Right ventricle myocardium superior (tissue), 1 donor: Measurements from ENCODE around the gene GMPR. TPM values are rescaled to one million over a fixed set of nuclear protein-coding genes. Genes with fewer than 3 reads are reported as not detected.
"Not testable (repeated sequence)": the region's sequence is repeated elsewhere in the genome, so short reads cannot be mapped to it uniquely, and the experiment has no call there.

Experiments used
- ATAC-seq: fragments of 200-7000 bp; cut with Tn5 transposase; one replicate; pipeline ENCODE4 v1.9.1; 2020; ENCODE audit warnings: mild to moderate bottlenecking; ENCODE audit not compliant: poor library complexity
- DNase-seq: peaks from one replicate; pipeline ENCODE4 v3.0.0-alpha.2; 2020
- intact Hi-C: fragments of 100-400 bp; cut with DNase I; formaldehyde crosslinking; loops from one replicate; pipeline ENCODE4 v1.11.2; 2022
- total RNA-seq: library from RNA; stranded (reverse); fragmentation: NEBNext Ultra II Directional; extraction: Animal tissue kit (Norgen Biotek cat#: 25700); gene quantifications from one replicate; pipeline ENCODE4 v1.2.1, GENCODE V29; 2021
- donor health status: DM: no; HTN: yes; CAD: no; lungs with severe emphysema.

Gene GMPR
- total RNA-seq, 1 donor from 2014 or later = 121 TPM

DNA sequence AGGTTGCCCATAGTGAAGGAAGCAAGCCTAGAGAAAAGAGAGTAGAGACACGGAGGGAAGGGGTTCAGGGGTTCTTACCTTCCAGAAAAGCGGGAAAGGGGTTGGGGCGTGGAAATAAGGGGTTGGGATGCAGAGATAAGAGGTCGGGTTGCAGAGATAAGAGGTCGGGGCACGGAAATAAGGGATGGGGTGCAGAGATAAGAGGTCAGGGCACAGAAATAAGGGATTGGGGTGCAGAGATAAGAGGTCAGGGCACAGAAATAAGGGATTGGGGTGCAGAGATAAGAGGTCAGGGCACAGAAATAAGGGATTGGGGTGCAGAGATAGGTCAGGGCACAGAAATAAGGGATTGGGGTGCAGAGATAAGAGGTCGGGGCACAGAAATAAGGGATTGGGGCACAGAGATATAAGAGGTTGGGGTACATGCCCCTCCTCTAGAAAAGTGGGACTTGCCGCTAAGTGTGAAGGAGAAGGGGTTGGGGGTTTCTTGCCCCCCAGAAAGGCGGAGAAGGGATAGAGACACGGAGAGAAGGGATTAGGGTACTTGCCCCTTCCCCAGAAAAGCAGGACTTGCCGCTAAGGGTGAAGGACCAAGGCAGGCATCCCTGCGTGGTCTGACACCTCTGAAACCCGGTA lies 25.2 kb downstream of the GMPR start:
- DNase-seq, intact Hi-C loops, ATAC-seq: not testable (repeated sequence)

DNA sequence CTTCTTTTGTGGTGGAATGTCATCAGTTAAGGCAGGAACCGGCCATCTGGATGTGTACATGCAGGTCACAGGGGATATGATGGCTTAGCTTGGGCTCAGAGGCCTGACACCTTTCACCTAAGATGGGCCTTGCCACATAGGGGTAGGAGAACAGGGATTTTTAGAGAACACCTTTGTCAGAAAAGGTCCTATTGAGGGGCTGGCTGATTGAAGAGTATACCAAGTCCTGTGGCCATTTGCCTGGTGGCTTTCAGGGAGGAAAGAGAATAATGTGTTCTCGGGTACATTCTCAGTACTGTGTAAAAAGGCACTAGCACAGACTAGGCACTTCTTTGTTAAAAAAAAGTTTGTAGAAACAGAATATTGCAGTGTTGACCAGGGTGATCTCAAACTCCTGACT lies 26.4 kb downstream of the GMPR start:
- intact Hi-C loops = no loop called here
- no peak for DNase-seq
- ATAC-seq = no peak

DNA sequence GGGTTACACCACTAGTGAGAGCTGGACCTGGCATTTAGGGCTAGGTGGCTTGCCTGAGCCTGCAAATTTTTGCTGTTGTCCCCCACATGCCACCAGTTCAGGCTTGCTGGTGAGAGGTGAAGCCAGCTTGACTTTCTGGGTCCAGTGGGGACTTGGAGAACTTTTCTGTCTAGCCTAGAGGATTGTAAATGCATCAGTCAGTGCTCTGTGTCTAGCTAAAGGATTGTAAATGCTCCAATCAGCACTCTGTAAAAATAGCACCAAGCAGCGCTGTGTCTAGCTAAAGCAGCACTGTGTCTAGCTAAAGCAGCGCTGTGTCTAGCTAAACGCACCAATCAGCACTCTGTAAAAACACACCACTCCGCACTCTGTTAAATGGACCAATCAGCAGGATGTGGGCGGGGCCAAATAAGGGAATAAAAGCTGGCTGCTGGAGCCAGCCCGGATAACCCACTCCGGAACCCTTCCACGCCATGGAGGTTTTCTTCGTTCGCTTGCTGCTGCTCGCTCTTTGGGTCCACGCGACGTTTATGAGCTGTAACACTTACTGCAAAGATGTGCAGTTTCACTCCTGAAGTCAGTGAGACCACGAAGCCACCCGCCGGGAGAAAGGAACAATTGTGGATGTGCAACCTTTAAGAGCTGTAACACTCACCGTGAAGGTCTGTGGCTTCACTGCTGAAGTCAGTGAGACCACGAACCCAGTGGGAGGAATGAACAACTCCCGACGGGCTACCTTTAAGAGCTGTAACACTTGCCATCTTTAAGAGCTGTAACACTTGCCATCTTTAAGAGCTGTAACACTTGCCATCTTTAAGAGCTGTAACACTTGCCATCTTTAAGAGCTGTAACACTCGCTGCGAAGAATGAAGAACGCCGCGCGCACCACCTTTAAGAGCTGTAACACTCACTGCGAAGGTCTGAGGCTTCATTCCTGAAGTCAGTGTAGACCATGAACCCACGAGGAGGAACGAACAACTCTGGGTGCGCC lies 27.3 kb downstream of the GMPR start:
- DNase-seq = no peak
- ATAC-seq = peak; percentile 71
- intact Hi-C loops = no loop called here

DNA sequence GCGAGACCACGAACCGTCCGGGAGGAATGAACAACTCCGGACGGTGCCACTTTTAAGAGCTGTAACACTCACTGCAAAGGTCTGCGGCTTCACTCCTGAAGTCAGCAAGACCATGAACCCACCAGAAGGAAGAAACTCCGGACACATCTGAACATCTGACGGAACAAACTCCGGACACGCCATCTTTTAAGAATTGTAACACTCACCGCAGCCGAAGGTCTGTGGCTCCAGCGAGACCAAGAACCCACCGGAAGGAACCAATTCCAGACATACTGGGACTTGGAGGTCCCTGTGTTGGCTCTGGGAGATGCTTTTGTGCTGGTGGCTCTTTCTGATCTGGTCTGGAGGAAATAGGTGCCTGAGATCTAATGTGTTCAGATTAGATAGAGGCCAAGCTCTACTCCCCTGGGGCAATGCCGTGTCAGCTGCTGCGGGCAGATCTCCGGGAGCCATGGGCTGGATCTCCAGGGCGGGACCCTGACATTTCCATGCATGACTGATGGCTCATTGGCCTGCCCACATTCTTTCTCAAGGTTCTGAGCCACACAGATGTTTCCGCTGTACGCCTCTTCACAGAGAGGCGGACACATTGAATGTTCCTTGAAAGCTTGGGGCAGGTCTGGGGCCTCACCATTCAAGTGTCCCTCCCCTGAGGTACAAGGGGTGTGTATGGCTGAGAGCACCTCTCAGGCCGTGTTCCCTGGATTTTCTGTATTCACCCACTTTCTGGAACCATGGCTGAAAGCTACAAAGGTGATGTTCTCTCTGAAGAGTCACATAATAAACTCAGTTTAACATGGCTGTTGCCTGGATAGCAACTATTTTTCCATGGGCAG lies 29.3 kb downstream of the GMPR start:
- intact Hi-C loops = no loop called here
- no peak for DNase-seq
- no peak for ATAC-seq

DNA sequence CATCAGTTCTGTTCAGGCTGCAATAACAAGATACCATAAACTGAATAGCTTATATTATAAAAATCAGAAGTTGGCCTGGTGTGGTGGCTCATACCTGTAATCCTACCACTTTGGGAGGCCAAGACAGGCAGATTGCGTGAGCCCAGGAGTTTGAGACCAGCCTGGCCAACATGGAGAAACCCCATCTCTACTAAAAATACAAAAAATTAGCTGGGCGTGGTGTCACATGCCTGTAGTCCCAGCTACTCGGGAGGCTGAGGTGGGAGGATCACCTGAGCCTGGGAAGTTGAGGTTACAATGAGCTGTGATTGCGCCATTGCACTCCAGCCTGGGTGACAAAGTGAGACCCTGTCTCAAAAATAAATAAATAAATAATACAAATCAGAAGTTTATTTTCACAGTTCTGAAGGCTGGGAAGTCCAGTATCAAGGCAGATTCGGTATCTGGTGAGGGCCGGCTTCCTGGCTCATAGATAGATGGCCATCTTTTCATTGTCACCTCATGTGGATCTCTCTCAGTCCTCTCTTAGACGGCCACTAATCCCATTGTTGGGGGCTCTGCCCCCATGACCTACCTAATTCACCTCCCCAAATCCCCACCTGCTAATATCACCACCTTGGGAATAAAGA lies 31.2 kb downstream of the GMPR start:
- intact Hi-C loops, ATAC-seq, DNase-seq: not testable (repeated sequence)

DNA sequence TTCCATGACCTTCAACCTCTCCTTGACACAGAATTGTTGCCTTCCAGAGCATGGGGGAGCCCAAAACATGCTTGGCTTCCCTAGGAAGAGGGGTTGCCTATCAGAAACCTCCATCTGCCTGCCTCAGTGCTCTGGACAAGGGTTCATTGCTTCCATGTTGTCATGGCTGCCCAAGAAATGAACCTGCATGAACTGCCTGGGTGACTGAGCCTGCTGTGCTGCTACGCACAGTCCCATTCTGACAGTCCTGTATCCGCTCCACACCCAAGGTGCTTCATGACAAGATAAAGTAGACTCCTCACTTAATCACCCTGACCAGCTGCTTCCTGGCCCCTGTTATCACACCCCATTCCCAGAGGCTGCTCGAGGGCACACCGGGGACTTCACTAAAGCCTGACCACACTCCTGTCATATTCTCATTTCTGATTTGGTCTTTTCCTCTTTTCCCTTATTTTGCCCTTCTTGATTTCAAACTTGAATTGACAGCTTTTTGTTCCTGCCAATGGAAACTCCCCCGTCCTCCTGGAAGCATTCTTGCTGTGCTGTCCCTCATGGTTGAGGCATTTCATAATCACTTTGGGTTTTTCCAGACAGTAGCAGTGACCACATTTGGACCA lies 31.9 kb downstream of the GMPR start:
- ATAC-seq (no peak), DNase-seq (no peak)
- intact Hi-C loops = no loop called here

DNA sequence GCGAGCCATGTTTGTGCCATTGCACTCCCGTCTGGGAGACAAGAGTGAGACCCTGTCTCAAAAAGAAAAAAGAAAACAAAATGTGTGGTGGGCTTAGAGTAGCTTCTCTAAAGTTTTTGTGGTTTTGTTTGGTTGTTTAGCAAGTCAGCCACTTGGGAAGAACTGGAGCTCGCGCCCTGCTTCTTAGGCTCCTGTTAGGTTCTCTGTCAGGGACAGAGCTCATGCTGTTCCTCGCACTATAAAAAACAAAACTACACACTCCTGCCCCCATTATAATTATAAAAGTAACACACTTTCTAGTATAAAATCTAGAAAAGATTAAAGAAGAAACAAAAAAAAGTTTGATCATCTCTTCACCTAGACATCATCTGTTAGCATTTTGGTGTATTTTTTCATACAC lies 33.0 kb downstream of the GMPR start:
- DNase-seq = no peak
- intact Hi-C loops = no loop called here
- no peak for ATAC-seq

DNA sequence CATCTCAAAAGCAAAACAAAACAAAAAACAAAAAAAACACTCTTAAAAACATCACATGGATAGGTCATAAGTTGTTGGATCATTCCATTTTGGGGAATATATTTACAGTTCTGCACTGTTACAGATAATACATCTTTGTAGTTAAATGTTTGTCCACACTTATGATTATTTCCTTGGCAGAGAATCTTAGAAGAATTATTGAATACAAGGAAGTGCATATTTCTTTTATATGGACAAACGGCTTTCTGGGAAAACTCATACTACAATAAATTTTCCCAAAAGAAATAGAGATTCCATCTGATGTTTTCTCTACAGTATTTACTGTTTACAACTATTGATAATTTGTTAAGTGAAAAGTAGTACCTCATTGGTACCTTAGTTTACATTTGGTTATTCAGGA lies 33.8 kb downstream of the GMPR start:
- no peak for ATAC-seq
- intact Hi-C loops = no loop called here

DNA sequence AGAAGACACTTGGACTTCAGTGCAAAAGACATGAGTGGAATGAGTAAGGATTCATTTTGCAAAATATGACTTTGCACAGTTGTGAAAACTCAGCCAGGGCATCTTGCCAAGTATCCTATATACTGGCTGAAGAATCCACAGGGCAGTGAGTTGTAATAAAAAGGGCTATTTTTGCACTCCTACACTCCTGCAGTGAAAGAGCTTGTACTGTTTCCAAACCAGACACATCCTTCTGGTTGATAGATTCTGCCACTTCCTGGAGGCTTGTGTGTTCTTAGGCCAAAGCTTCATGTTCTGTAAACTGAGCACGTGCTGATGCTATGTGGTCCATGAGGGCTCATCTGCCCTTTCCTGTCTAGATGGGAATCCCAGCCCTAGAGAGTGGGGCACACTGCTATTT lies 34.9 kb downstream of the GMPR start:
- DNase-seq (no peak), ATAC-seq (no peak)
- intact Hi-C loops = no loop called here

More for the DNA sequence above, 33.8 kb downstream of the GMPR start:
- no peak for DNase-seq

DNA sequence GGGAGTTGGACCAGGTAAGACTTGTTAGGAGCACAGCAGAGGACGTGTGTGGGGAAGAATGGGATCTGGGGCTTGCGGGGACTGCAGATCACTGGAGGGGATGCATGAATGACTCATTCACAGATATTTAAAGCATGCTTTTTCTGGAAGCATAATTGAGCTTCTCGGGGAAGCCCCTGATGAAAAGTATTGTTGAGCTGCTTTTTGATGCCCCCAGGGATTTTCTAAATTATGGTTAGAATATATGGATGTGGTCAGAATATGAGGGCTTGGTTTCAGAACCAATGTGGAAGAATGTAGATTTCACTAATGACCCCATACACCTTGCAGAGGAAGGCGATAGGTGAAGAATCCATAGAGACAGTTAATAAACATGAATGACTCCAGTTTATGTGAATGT lies 36.1 kb downstream of the GMPR start:
- no peak for DNase-seq
- no peak for ATAC-seq
- intact Hi-C loops = no loop called here

DNA sequence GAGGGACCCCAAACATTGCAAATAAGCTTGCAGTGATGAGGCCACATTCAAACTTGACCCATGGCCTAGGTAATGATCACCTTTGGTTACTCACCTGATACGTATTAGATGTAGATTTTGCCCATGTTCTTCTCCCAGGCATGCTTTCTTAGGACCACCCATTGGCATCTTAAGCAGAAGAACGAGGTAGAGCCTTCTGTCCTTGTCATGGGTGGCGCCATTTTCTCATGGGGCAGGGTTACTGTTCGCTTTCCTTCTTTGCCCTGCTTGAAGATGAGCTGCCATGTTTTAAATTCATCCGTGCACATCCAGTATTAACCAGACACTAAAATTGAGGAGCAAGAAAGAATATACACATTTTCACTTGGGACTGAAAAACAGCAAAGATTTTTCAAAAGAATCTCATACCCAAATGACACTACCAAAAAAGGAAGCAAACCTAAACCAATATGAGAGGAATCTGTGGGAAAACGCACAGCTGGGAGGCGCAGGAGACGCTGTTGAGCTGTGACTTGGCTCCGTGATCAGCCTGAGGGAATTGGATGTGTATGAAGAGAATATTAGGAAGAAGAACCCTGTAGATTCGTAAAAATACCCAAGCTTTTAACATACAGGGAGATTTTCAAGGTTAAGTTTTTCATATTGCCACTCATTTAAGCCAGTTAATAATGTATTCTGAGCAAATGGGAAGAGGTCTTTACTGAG lies 36.6 kb downstream of the GMPR start:
- intact Hi-C loops = loop anchor here (5.0 kb wide), 1 partner anchor 38 kb away; the partner anchor contains the start of gene GMPR
- no peak for DNase-seq
- no peak for ATAC-seq

DNA sequence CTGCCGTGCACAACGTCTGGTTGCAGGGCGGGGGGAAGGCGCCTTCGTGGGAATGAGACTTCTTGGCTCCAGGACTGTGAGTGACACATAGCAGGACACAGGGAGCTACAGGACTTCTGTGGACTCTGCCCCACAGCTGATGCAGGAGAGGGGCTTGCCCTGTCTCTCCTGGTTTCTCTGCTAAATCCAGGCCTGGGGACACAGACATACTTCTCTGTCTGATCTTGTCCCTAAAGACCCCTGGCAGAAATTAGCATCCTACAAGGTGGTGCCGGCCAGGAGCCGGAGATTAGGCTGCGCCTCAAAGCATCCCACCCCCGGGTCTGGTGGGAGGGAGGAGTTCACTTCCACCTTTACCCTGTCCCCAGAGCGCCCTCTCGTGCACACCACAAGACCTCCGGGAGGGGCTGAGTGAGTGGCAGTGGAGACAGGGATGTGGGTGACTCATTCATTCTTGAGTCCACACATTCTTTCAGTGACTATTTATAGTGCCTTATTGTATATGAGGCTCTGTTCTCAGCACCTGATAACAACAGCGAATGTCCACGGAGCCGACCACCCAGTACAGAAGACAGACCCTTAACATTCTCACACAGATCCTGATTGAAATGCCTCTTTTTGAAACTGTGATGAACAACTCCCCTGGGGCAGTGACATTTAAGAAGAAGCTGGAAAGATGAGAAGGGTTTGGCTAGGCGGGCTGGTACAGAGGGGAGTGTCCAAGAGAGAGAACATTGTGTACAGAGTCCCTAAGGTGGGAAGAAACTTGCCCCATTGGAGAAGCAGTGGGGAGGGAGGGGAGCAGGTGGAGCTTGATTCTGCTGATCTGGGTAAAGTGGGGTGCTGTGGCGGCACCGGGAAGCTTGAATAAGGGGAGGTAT lies 39.0 kb downstream of the GMPR start:
- peak; percentile 90 for ATAC-seq
- intact Hi-C loops = loop anchor here (5.0 kb wide), 1 partner anchor 40 kb away; the partner anchor contains the start of gene GMPR
- peak; percentile 71 for DNase-seq

DNA sequence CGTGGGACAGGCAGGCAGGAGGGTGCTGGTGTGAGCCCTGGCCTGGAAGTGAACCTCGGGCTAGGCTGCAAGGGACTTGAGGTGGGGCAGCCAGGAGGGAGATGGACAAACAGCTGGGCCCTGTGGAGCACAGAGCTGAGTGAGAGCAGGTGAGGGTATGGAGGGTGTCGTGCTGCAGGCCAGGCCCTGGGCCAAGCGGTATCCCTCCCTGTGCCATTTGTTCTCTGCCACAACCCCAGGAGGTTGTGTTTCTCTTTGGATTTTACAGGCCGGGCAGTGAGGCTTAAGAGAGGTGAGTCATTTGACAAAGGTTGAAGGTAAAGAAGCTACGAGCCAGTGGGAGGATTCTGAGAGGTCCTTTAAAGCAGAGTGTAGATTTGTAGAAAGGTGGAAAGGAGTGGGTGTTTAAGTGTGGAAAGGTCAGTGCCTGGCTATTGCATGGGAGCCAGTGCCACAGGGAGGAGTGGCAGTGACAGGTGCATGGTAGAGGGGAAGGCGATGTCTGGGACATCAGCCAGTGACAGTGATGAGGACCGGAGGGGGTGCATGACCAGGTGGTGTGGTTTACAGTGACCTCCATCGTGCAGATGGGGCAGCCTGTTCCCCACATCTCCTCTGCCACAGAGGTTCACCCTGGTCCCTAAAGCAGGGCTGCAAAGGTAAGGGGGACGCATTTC lies 39.8 kb downstream of the GMPR start:
- intact Hi-C loops = loop anchor here (5.0 kb wide), 1 partner anchor 41 kb away; the partner anchor contains the start of gene GMPR
- ATAC-seq (peak; percentile 47), DNase-seq (no peak)

DNA sequence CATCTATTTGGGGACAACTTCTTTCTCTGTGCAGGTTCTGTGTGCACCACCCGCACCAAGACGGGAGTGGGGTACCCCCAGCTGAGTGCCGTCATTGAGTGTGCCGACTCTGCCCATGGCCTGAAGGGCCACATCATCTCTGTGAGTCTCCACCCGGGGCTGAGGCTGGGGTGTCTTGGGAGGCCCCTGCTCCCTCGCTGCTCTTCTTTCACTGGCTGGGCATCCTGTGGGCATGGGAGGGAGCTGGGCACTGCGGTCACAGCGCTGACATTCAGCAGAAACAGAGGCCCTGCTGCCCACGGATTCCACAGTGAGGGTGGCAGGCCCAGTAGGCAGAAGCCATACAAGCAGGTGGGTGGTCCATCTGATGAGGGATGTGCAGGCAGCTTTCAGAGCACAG lies 40.4 kb downstream of the GMPR start:
- DNase-seq (no peak), ATAC-seq (no peak)
- intact Hi-C loops = loop anchor here (5.0 kb wide), 1 partner anchor 41 kb away; the partner anchor contains the start of gene GMPR

DNA sequence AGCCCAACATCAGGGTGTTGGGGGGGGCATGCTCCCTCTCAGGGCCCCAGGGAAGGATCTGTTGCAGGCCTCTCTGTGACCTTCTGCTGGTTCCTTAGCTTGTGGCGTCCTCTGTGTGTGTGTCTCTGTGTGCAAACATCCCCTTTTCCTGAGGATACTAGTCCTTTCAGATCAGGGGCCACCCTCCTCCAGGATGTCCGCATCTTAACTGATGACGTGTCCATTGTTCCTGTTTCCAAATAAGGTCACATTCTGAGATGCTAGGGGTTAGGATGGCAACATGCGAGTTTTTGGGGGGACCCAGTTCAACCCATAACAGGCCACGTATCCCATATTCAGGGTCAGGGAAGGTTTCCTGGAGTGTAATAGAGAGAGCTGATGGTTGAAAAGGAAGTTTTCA lies 40.9 kb downstream of the GMPR start:
- ATAC-seq = no peak
- intact Hi-C loops = loop anchor here (5.0 kb wide), 1 partner anchor 42 kb away; the partner anchor contains the start of gene GMPR
- DNase-seq = no peak

DNA sequence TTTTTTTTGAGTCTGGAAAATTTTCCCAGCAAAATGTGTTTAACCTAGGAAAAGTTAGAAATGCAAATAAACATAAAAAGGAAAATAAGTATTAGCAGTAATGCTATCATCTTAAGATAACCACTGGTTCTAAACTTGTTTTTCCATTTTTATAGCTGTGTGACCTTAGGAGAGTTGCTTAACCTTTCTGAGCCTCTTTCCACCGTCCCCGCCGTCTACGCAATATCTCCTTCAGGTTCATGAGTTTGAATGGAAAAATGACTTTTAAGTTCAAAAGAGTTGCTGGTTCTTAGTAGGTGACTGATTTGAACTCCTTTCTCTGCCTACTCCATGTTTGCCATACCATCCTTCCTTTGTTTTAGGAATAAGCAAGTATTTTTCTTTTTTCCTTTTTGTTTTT lies 44.0 kb downstream of the GMPR start:
- DNase-seq (no peak), ATAC-seq (no peak)
- intact Hi-C loops = no loop called here
